H9 (cell line): ENCODE results near the gene RHBDL1. TPM values are rescaled to one million over a fixed set of nuclear protein-coding genes. Genes with fewer than 3 reads are reported as not detected.

Experiments used
- DNase-seq: peaks from one replicate; pipeline ENCODE4 v3.0.0-alpha.2; 2017
- H2AFZ ChIP-seq: one replicate; pipeline ENCODE4 v1.6.1; 2013; ENCODE audit warnings: mild to moderate bottlenecking, low read length, control low read depth, moderate library complexity
- H2AK5ac ChIP-seq: 2 replicates; pipeline ENCODE4 v1.6.1; 2013; ENCODE audit warnings: low read length, control low read depth, mixed read lengths; ENCODE audit not compliant: insufficient read length
- H2BK120ac ChIP-seq: one replicate; pipeline ENCODE4 v1.6.1; 2013; ENCODE audit warnings: low read depth, mild to moderate bottlenecking, low read length, control low read depth, inconsistent platforms; ENCODE audit not compliant: poor library complexity, severe bottlenecking
- H2BK12ac ChIP-seq: 2 replicates; pipeline ENCODE4 v1.6.1; 2013; ENCODE audit warnings: low read length, control low read depth, mixed read lengths, low read depth; ENCODE audit not compliant: insufficient read length
- H2BK15ac ChIP-seq: 2 replicates; pipeline ENCODE4 v1.6.1; 2013; ENCODE audit warnings: low read depth, low read length, control low read depth
- H2BK20ac ChIP-seq: one replicate; pipeline ENCODE4 v1.6.1; 2013; ENCODE audit warnings: low read depth, mild to moderate bottlenecking, low read length, control low read depth, inconsistent platforms; ENCODE audit not compliant: poor library complexity, severe bottlenecking
- H2BK5ac ChIP-seq: 2 replicates; pipeline ENCODE4 v1.6.1; 2013; ENCODE audit warnings: low read length, control low read depth, mixed read lengths; ENCODE audit not compliant: insufficient read length
- H3K14ac ChIP-seq: 2 replicates; pipeline ENCODE4 v1.6.1; 2013; ENCODE audit warnings: low read length, control low read depth; ENCODE audit not compliant: insufficient read depth
- H3K18ac ChIP-seq: 2 replicates; pipeline ENCODE4 v1.6.1; 2013; ENCODE audit warnings: low read depth, mild to moderate bottlenecking, mixed read lengths, low read length, control low read depth; ENCODE audit not compliant: insufficient read length
- H3K23ac ChIP-seq: 2 replicates; pipeline ENCODE4 v1.6.1; 2013; ENCODE audit warnings: low read length, control low read depth, mixed read lengths, low read depth; ENCODE audit not compliant: insufficient read length
- H3K23me2 ChIP-seq: 2 replicates; pipeline ENCODE4 v1.6.1; 2013; ENCODE audit warnings: low read depth, mild to moderate bottlenecking, mixed read lengths, low read length, control low read depth; ENCODE audit not compliant: insufficient read length, poor library complexity, severe bottlenecking
- H3K27ac ChIP-seq: 2 replicates; pipeline ENCODE4 v1.5.1; 2013; ENCODE audit warnings: low read length, control low read depth, mixed read lengths, low read depth; ENCODE audit not compliant: insufficient read length
- H3K27me3 ChIP-seq: 2 replicates; pipeline ENCODE4 v1.6.1; 2013; ENCODE audit warnings: low read length, control low read depth, inconsistent platforms; ENCODE audit not compliant: insufficient read depth
- H3K4ac ChIP-seq: 2 replicates; pipeline ENCODE4 v1.6.1; 2013; ENCODE audit warnings: low read depth, mild to moderate bottlenecking, control low read depth, inconsistent platforms, low read length, moderate library complexity
- H3K4me1 ChIP-seq: 2 replicates; pipeline ENCODE4 v1.6.1; 2013; ENCODE audit warnings: low read length, control low read depth, inconsistent platforms; ENCODE audit not compliant: insufficient read depth
- H3K4me2 ChIP-seq: 2 replicates; pipeline ENCODE4 v1.6.1; 2013; ENCODE audit warnings: low read length, control low read depth, mixed read lengths; ENCODE audit not compliant: insufficient read length, insufficient read depth
- H3K56ac ChIP-seq: 2 replicates; pipeline ENCODE4 v1.6.1; 2013; ENCODE audit warnings: low read depth, mild to moderate bottlenecking, mixed read lengths, low read length, control low read depth; ENCODE audit not compliant: insufficient read length
- H3K79me1 ChIP-seq: 2 replicates; pipeline ENCODE4 v1.6.1; 2013; ENCODE audit warnings: low read depth, mild to moderate bottlenecking, moderate library complexity, low read length, control low read depth, inconsistent platforms; ENCODE audit not compliant: insufficient read depth, poor library complexity, severe bottlenecking
- H3K79me2 ChIP-seq: 2 replicates; pipeline ENCODE4 v1.6.1; 2013; ENCODE audit warnings: low read length, control low read depth, inconsistent platforms; ENCODE audit not compliant: insufficient read depth
- H3K9ac ChIP-seq: 2 replicates; pipeline ENCODE4 v1.6.1; 2013; ENCODE audit warnings: low read length, control low read depth, mixed read lengths; ENCODE audit not compliant: insufficient read length; ENCODE audit errors: extremely low read depth
- H3K9me3 ChIP-seq: one replicate; pipeline ENCODE4 v1.6.1; 2013; ENCODE audit warnings: low read depth, low read length, inconsistent platforms; ENCODE audit not compliant: control insufficient read depth
- H3T11ph ChIP-seq: one replicate; pipeline ENCODE4 v1.6.1; 2013; ENCODE audit warnings: mild to moderate bottlenecking, low read length, control low read depth, inconsistent platforms
- H4K20me1 ChIP-seq: one replicate; pipeline ENCODE4 v1.6.1; 2013; ENCODE audit not compliant: control insufficient read depth, insufficient read length, insufficient read depth
- H4K5ac ChIP-seq: 2 replicates; pipeline ENCODE4 v1.6.1; 2013; ENCODE audit warnings: low read depth, mild to moderate bottlenecking, mixed read lengths, low read length, control low read depth; ENCODE audit not compliant: insufficient read length
- H4K8ac ChIP-seq: replicated peaks from 2 replicates; pipeline ENCODE4 v1.6.1; 2013; ENCODE audit warnings: low read length, control low read depth, mixed read lengths, low read depth; ENCODE audit not compliant: insufficient read length
- H4K91ac ChIP-seq: 2 replicates; pipeline ENCODE4 v1.6.1; 2013; ENCODE audit warnings: low read depth, mild to moderate bottlenecking, moderate library complexity, mixed read lengths, low read length, control low read depth; ENCODE audit not compliant: insufficient read length
- H3K27ac Mint-ChIP-seq, 3 experiments: 2 replicates in 2 of 3; 3 replicates in 1 of 3; pipeline ENCODE4 v1.8.0; 2020 to 2021; ENCODE audit warnings: mixed read lengths in 3 of 3, mild to moderate bottlenecking in 1 of 3, moderate library complexity in 1 of 3
- H3K27me3 Mint-ChIP-seq: 2 replicates; pipeline ENCODE4 v1.8.0; 2021; ENCODE audit warnings: low read depth, mild to moderate bottlenecking, moderate library complexity, mixed read lengths
- H3K36me3 Mint-ChIP-seq, 3 experiments: 2 replicates in 2 of 3; 3 replicates in 1 of 3; pipeline ENCODE4 v1.8.0; 2020 to 2021; ENCODE audit warnings: low read depth in 3 of 3, mixed read lengths in 3 of 3; ENCODE audit not compliant: insufficient read depth in 1 of 3
- H3K4me1 Mint-ChIP-seq, 2 experiments: 2 replicates each; pipeline ENCODE4 v1.8.0; 2020; ENCODE audit warnings: mixed read lengths in 2 of 2
- H3K4me3 Mint-ChIP-seq, 2 experiments: 2 replicates in 1 of 2; 3 replicates in 1 of 2; pipeline ENCODE4 v1.8.0; 2020 to 2021; ENCODE audit warnings: mild to moderate bottlenecking in 2 of 2, mixed read lengths in 2 of 2, moderate library complexity in 1 of 2
- H3K9me3 Mint-ChIP-seq, 2 experiments: 2 replicates in 1 of 2; 3 replicates in 1 of 2; pipeline ENCODE4 v1.8.0; 2020; ENCODE audit warnings: mild to moderate bottlenecking in 2 of 2, mixed read lengths in 2 of 2, moderate library complexity in 1 of 2
- WGBS: extraction: QIAGEN DNeasy Blood & Tissue Kit; methylation state at CpG from one replicate; pipeline ENCODE4 v1.1.7; 2013; ENCODE audit warnings: missing lambda C conversion rate, low lambda C conversion rate, mixed read lengths; ENCODE audit not compliant: insufficient read length; ENCODE audit errors: extremely low coverage; 5-methylcytosine and 5-hydroxymethylcytosine counted together
- total RNA-seq: library from RNA; stranded (reverse); gene quantifications from 2 replicates; pipeline ENCODE4 v1.2.1, GENCODE V29; 2021
- TF ChIP-seq, protein P1 (sequence below): fragments of 200-600 bp; sonication (generic); conservative IDR thresholded peaks from 3 replicates; pipeline ENCODE4 v1.8.0; 2021; ENCODE audit warnings: antibody characterized with exemption, mild to moderate bottlenecking

Gene RHBDL1
- total RNA-seq, 1 experiment from 2014 or later = 7.6 TPM

DNA sequence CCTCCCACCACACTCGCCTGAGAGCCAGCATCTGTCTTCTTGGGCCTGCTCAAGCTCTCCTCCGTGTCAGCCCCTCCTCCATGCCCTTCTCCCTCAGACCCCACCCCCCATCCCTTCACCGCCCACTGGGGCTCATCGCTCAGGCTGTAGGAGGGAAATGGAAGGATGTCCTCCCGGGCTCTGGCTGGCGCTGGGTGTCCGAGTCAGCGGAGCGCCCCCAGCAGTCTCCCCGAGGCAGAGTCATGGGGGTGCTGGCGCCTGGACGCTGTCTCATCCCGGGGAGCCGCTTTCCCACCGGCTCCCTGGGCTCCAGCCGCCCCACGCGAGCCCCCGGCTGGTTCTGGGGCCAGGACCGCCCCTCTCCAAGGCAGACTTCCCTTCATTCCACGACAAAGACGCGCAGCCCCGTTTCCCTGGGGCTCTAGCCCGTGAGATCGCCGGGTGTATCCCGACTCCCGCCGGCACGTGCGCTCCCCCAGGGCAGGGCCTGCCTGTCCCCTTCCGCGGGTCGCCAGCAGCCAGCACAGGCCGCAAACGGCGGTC, 45.0 kb downstream of the RHBDL1 start:
- Histone ChIP-seq H2BK12ac (no peak overlapping the region), H3K4me1 (no peaks in the 10 kb centered on the region), H2BK5ac (no peak overlapping the region), H3K14ac (0 out of 2 replicates have a peak overlapping the region, but pooled peaks have one; percentile 48), H2AFZ (no peak overlapping the region), H3K18ac (peak overlapping the region; percentile 60), H2AK5ac (no peak overlapping the region), H3K79me2 (no peaks in the 10 kb centered on the region), H4K20me1 (no peaks in the 10 kb centered on the region), H2BK15ac (no peak overlapping the region), H4K8ac (no peak overlapping the region), H3K56ac (no peak overlapping the region), H3K9ac (peak overlapping the region; percentile 43), H3K4me2 (peak overlapping the region; percentile 59), H3K27me3 (no peaks in the 10 kb centered on the region; the same call in 1 of the 2 replicates), H2BK20ac (no peak overlapping the region), H3K79me1 (no peaks in the 10 kb centered on the region), H3K4ac (no peak overlapping the region), H3K23me2 (peaks cover 7% of the 10 kb centered on the region), H3K23ac (no peak overlapping the region), H3T11ph (no peak overlapping the region), H3K9me3 (no peaks in the 10 kb centered on the region), H3K27ac (no peak overlapping the region), H4K91ac (no peak overlapping the region), H4K5ac (no peak overlapping the region), H2BK120ac (no peak overlapping the region)
- TF ChIP-seq, protein P1, sequence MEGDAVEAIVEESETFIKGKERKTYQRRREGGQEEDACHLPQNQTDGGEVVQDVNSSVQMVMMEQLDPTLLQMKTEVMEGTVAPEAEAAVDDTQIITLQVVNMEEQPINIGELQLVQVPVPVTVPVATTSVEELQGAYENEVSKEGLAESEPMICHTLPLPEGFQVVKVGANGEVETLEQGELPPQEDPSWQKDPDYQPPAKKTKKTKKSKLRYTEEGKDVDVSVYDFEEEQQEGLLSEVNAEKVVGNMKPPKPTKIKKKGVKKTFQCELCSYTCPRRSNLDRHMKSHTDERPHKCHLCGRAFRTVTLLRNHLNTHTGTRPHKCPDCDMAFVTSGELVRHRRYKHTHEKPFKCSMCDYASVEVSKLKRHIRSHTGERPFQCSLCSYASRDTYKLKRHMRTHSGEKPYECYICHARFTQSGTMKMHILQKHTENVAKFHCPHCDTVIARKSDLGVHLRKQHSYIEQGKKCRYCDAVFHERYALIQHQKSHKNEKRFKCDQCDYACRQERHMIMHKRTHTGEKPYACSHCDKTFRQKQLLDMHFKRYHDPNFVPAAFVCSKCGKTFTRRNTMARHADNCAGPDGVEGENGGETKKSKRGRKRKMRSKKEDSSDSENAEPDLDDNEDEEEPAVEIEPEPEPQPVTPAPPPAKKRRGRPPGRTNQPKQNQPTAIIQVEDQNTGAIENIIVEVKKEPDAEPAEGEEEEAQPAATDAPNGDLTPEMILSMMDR = peak; percentile 10; the same call in 2 of the 3 replicates
- peaks cover 0 to 5% (median 3%) of the 10 kb centered on the region in 3 experiments; a peak in 1 of 7 replicates for H3K36me3 Mint-ChIP-seq
- H3K4me1 Mint-ChIP-seq = peaks cover 14 to 28% of the 10 kb centered on the region in 2 experiments
- peaks cover 31% of the 10 kb centered on the region for H3K27me3 Mint-ChIP-seq
- peak overlapping the region in 1 of 3 experiments; percentile 79; a peak in 2 of 7 replicates for H3K27ac Mint-ChIP-seq
- H3K4me3 Mint-ChIP-seq = peak overlapping the region; percentile 72 to 88
- DNase-seq = peak; percentile 73
- WGBS = no CpG with 5 or more reads among the region's 38 CpGs
- H3K9me3 Mint-ChIP-seq = no peaks in the 10 kb centered on the region
